GM21447 (cell line): ENCODE data around the gene PRKCE.

Source experiments
- ATAC-seq: cut with Tn5 transposase; IDR thresholded peaks from one replicate; pipeline ENCODE4 v1.9.1; 2021; ENCODE audit not compliant: unreplicated experiment

Gene PRKCE

GRCh38 chr2:45923701-45924100 lies 272.2 kb downstream of the PRKCE start:
- no peak for ATAC-seq

GRCh38 chr2:45925026-45925425 lies 273.6 kb downstream of the PRKCE start:
- no peak for ATAC-seq

GRCh38 chr2:45925636-45926366 lies 274.3 kb downstream of the PRKCE start:
- no peak for ATAC-seq

DNA sequence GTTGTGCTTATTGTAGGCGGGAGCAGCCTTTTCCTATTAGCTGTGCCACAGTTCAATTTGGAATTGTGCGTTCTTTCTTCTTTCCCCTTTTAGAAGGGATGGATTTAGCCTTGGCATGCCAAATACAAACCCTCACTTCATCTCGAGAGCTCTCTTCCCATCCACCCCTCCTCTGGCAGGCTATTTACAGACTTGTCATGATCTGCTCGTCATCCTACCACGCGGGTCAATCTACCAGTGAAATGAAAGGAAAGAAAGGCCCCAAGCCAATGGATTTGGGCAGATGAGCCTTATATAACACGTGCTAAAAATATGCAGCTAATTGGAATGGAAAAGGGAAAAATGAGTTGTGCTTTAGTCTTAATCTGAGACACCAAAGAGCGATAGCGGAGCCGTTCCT lies 277.5 kb downstream of the PRKCE start:
- ATAC-seq: no peak

- no peak for ATAC-seq
Measured at GRCh38 chr2:45929674-45930395, 278.4 kb downstream of the PRKCE start.

GRCh38 chr2:45930396-45930792 lies 278.9 kb downstream of the PRKCE start:
- no peak for ATAC-seq

DNA sequence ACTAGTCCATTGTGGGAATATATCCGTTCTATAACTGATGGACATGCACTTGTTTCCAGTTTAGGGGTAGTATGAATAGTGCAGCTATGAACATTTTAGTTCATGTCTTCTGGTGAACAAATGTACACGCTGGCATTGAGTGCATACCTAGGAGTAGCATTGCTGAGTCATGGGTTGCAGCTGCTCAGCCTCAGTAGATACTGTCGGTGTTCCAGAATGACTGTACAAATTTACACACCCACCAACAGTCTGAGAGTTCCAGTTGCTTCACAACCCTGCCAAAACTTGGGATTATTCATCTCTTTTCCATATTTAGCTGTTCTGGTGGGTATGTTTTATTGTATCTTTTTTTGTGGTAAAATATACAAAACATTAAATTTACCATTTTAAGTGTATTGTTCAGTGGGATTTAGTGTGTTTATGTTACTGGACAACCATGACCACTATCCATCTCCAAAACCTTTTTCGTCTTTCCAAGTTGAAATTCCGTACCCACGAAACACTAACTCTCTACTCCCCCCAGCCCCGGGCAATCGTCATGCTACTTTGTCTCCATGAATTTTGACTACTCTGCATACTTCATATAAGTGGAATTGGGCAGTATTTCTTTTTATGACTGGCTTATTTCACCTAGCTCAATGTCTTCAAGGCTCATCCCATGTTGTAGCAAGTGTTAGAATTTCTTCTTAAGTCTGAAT lies 281.0 kb downstream of the PRKCE start:
- no peak for ATAC-seq

DNA sequence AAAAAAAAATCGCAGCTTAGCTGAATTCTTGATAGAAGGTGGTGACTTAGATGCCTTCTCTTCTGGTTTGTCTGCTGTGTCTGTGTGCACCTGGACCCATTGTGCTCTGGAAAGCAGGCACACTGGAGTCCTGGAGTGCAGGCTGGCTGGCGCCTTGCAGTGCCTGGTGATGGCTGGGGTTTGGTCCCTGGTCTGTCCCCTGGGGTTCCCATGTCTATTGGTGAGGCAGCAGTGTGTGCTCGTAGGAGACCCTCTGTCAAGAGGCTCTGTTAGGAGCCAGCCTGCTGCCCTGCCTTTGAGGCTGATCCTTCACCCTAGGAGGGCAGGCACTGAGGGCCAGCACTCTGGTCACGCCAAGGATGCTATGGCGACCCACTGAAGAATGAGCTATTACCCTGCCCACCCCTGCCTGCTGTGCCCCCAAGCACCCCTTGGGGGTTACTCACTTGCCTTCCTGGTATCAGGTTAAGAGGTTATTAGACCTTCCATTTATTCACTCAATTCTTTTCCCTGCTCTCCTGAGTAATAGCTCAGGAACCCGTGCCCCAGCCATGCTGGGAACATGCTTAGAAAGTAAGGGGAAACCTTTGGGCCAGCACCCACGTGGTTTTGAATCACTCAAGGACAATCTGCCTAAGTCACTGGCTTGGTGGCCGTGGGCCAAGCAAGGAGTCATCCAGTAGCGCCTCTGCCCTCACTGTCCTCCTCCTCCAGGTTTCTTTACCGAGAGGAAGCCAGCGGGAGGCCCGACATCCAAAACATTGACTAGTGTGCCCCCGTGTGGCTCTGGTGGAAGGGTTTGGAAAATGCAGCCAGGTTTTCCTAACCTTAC lies 284.5 kb downstream of the PRKCE start:
- ATAC-seq: peak; percentile 67

- ATAC-seq: no peak
Measured at GRCh38 chr2:45936623-45936979, 285.1 kb downstream of the PRKCE start.

- no peak for ATAC-seq
Measured at GRCh38 chr2:45937990-45938389, 286.5 kb downstream of the PRKCE start.

DNA sequence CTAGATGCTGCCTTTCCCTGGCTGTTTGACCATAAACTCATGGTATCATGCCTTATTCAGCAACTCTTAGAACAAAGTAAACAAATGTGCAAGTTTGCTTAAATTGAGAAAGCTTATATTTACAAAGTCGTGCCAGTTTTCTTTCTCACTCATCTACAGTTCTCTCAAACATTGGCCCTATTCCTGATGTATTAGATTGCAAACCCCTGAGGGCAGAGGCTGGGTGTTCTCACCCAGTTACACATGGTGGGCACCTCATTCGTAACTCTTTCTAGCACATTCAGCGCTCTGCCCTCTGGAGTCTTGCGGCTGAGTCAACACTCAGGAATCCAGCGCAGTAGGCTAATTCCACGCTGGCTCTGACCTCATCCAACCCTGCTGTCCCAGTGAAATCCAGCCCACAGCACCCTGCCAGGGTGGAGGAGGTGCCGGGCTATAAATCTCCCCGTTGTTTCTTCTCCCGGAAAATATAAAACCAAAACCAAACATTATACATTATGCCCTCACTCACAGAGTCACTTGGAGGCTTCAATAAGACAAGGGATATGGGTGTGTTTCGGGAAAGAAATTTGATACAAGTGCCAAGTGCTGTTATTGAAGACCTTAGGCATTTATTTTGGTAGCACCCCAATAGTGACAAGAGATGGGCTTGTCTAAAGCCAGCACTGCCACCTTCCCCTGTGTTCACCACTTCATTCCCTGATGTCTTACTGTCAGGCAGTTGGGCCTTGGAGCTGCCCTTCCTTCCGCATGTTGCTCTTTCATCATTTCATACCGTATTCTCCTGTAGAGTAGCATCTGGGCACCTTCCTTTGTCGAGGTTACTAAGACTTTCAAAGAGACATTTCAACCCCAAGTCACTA lies 287.4 kb downstream of the PRKCE start:
- no peak for ATAC-seq

DNA sequence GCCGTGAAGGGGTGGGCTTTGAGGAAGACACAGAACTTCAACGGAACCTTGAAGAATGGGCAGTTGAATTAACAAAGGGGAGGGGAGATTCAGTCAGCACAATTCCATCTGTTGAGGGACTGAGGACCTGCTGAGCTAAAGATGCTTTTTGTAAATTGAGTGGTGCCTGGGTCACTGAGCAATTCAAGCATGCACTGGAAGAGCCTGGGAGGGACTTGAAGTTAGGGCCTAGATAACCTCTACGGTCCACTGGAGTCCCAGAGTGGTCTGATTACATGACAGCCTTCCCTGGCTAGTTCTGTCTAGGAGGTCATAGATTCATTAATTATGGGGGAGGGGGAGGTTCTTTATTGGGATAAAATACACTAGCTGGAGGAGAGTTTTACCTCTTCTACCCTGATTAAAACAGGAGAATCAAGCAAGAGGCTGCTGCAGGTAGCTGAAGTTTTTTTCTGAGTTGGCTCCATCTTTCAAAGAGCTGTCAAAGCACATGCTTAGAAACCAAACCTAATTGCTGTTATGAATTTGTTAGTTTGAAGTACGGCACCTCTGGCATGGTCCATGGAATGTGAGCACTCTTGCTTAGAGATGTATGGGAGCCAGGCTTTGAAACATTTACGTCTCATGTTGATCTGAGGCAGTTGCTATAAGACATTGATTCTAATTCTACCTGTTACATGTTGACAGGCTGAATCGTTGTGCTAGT lies 290.2 kb downstream of the PRKCE start:
- ATAC-seq: no peak

- no peak for ATAC-seq
Measured at GRCh38 chr2:45942237-45942738, 290.8 kb downstream of the PRKCE start.

- ATAC-seq: no peak
Measured at GRCh38 chr2:45943219-45944044, 292.0 kb downstream of the PRKCE start.

- ATAC-seq: no peak
Measured at GRCh38 chr2:45944074-45944473, 292.6 kb downstream of the PRKCE start.

DNA sequence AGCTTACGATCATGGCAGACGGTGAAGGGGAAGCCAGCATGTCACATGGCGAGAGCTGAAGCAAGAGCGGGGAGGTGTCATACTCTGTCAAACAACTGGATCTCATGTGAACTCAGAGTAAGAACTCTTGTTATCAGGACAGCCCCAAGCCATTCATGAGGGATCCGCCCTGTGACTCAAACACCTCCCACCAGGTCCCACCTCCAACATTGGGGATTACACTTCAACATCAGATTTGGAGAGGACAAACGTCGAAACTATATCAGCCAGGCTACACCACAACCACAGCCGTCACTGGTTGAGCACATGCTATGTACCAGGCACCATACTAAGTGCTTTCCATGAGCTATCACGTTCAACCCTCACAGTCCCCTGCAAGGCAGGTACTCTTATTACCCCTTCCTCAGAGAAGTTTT lies 293.8 kb downstream of the PRKCE start:
- no peak for ATAC-seq

DNA sequence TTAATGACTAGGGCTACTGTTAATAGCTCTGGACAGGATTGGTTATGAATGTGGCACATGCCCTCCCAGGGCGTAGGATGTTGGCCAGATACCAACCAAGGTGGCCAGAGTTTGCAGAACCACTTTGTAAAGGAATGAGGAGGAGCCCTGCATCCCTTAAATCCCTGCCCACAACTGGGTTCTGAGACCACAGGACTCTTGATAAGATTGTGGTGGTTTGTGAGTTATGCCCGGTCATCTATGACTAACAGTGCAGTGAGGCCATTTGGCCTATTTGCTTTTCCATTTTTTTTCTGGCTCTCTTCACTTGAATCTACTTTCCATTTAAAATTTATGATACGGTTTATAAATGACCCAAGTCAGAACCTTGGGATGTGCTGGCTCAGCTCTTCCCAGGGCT lies 294.5 kb downstream of the PRKCE start:
- ATAC-seq: no peak

DNA sequence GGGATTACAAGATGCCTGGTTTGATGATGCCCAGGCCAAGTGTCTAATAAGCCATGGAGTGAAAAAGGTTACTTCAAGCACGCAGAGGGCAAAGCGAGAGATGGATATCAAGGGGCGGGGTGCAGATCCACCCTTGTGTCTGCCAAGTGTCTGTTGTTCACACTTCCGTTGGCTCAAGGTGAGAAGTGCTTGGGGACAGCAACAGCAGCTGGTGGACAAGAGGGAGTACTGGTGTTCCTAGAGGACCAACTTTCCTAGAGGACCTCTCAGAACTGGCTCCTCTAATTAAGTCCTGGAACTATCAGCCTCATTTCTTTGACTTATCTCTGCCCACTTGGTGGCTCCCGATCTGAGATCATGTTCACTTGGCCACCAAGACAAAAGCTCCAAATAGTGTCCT lies 299.1 kb downstream of the PRKCE start:
- no peak for ATAC-seq
